Fibroblast of skin of abdomen (primary cell): ENCODE measurements around the gene FAM110A.
"Not testable (repeated sequence)": the region's sequence is repeated elsewhere in the genome, so short reads cannot be mapped to it uniquely, and the experiment has no call there.

Experiments used
- DNase-seq: peaks from one replicate; pipeline ENCODE4 v3.0.0-alpha.2; 2013

FAM110A gene

DNA sequence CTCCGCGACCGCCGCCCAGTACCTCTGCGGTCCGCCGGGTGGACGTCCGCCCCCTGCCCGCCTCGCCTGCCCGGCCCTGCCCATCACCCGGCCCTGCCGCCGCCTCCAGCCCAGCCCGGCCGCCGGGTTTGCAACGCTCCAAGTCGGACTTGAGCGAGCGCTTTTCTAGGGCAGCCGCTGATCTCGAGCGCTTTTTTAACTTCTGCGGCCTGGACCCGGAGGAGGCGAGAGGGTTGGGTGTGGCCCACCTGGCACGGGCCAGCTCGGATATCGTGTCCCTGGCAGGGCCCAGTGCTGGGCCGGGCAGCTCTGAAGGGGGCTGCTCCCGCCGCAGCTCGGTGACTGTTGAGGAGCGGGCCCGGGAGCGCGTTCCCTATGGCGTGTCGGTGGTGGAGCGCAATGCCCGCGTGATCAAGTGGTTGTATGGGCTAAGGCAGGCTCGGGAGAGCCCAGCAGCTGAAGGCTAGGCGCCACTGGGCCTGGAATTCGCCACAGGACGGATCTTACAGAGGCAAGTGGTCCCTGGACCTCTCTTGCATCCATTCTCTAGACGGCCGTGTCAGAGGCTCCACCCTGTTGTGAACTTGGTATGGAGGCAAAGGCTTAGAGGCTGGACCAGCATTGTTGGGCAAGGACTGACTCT lies 11.8 kb downstream of the FAM110A start:
- no peak for DNase-seq

DNA sequence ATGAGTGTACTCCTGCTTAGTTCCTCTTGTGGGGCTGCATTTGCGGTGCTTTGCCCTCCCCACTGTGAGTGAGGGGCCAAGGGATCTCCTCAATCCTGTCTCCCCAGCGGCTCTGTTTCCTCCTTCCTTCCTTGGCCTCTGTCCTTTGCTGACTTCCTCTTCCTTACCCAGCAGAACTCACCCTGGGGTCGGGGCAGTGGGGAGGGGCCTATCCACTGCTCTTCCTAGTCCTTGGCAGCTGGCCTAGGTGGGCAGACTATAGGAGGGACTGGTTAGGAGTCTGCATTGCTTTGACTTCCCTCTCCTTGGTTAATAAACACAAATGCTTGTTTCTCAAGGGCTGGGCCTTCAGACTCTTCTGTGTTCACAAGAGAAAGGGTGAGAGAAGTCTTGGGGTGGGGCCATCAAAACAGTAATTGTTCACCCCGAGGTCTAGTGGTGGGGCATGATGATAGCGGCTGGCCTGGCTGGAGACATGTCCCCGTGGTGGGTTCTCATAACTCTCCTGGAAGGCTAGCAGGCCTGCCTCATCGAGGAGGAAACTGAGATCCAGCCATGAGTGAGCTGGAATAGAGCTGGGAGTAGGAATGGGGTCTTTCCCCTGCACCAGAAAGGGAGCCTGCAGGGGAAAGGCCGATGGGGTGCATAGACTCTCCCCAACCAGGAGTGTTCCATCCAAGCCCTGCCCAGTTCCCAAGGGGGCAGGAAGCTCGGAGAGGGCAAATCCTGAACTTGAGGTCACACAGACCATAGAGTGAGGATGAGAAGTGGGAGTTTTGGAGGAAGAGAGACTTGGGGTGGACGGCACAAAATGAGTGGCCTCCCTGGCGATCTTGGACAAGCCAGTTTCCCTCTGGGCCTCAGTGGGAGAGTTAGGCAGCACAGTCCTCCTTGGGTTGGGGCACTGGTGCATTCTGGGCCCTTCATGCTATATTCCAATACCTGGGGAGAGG lies 12.7 kb downstream of the FAM110A start:
- DNase-seq = no peak

DNA sequence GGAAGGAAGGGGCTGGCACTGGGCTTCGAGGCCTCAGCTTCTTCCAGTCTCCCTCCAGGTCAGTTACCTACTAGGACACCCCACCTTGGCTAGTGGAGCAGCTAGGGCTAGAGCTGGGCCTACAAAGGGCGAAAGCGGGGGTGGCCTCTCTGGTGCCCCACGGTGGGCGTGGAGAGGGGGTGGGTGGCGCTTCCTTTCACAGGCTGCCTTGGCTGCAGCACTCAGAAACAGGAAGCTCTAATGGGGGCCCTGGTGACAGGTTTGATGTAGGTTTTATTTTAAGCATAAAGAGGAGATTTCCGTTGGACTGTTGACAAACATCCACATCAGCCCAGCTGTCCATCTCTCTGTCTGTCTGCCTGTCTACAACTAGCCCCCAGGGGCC lies 13.4 kb downstream of the FAM110A start:
- DNase-seq = no peak

DNA sequence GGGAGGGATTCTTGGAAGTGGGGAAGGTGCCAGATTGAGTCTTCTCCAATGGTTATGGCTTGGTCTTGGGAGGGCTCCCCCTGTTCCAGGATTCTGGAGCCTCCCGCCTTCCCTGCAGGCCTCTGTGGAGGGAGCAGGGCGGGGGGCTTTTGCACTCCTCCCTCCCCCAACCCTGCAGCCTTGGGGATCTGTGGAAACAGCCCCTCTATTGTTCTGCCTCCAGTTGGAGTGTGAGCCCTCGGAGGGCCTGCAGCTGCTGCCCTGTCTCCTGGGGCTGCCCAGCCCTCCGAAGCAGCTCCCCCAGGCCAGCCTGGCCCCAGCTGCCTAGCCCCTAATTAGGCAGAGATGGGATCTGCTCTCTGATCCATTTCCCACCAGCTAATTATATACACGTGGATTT lies 14.7 kb downstream of the FAM110A start:
- no peak for DNase-seq

DNA sequence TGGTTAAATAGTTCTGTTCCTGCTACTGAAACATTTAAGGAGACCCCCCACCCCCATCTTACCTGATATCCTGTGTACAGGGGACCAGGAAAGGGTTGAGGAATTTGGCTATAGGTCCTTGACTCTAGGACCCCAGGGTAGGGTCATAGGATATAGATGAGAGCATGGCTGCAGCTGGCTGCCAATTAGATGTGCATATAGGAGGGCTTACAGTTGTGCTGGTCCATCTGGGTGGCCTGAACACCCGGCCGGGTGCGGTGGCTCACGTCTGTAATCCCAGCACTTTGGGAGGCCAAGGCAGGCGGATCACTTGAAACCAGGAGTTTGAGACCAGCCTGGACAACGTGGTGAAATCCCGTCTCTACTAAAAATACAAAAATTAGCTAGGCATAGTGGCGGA lies 15.2 kb downstream of the FAM110A start:
- DNase-seq = not testable (repeated sequence)

DNA sequence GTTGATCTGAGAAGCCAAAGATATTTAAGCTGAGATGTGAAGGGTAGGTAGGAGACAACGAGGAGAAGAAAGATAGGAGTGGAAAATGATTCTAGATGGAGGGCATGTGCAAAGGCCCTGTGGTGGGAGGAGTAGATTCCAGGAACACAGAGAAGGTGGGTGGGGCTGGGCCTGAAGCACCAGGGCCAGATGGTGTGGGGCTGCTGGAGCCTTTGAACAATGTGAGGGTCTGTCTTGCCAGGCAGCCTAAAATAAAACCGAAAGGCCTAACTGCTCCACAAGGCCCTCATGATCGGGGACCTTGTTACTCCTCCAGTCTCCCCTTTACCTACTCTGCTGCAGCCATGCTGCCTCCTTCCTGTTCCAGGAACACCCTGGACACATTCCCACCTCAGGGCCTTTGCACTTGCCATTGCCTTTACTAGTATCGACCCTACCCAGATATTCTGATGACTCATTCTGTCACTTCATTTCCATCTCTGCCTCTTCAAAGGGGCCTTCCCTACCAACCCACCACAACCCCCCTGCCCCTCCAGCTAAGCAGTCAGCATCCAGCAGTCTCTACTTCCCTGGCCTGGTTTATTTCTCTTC lies 20.0 kb downstream of the FAM110A start:
- no peak for DNase-seq

DNA sequence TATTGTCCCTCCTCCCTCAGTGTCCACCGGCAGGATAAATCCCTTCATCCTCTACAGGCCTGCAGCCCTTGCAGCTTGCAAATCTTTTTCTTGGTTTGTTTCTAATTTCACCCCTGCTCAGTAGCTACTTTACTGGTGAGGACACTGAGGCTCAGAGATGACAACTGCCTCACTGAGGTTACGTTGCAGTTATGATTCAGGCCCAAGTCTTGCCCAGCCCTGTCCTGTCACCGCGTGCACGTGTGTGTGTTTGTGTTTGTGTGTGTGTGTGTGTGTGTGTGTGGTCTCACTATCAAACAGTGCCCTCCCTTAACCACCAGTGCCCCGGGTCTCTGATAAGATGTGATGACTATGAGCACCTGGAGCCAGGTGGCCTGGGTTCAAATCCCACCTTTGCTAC lies 21.1 kb downstream of the FAM110A start:
- DNase-seq = no peak

DNA sequence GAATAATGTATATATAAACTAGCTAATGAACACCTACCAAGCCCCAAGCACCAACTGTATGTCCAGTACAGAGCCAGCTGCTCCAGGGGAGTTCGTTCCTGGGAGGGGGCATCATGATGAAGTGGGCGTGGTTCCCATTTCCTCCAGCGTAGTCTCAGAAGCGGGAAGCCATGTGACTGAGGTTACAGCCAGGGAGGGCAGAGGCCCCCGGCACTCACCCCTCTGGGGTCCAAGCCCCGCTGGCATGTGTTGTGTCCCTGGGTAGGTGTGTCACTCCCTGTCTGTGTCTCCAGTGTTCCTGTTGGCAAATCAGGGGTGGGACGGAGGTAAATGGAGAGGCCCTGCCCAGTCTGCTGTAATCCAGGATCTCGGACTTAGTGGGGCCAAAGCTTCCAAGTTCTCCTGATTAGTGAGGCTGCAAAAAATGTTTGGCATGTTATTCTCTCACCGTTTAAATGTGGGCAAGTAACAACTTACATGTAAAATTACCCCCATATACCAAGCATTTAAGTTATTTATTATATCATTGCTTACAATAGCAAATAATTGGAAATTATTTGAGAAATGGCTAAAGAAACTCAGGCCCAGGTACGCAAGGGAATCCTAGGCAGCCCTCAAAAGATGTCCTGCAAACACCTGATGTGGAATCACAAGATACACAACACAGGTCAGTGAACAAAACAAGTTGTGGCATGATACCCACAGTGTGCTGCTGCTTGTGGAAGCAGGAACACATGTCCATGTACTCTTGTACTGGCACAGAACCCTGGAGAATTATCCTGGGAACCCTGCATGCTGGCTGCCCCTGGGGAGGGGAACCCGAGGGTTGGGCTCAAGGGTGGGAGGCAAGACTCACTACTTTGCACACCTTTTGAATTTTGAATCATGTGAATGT lies 22.2 kb downstream of the FAM110A start:
- no peak for DNase-seq

DNA sequence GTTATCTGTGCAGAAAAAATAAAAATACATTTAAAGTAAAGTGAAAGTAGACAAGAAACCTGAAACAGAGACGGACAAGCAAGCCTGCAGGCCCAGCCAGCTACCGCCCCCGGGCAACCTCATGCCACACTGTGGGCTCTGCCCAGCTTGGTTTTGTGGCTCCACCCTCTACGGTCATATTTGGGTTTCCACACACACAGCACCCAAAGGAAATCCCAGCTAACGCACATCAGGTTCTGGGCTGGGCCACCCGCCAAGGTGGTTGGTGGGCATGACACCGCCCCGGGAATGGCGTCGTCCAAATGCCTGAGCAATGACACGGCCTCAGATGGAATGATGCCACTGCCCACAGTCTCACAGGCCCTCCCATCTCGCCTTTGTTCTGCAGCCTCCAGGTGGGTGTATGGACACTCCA lies 22.9 kb downstream of the FAM110A start:
- DNase-seq = peak; percentile 54

DNA sequence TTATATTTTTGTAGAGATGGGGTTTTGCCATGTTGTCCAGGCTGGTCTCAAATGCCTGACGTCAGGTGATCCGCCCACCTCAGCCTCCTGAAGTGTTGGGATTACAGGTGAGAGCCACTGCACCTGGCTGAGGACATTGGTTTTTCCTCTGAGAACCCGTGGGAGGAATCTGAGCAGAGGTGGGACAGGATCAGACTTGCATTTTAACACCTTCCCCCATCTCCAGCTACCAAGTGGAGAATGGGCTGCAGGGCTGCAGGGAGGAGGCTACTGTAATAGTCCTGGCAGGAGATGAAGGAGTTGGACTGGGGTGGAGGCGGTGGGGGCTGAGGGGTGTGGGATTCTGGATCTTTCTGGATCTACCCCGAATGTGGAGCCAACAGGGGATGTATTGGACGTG lies 24.5 kb downstream of the FAM110A start:
- no peak for DNase-seq

DNA sequence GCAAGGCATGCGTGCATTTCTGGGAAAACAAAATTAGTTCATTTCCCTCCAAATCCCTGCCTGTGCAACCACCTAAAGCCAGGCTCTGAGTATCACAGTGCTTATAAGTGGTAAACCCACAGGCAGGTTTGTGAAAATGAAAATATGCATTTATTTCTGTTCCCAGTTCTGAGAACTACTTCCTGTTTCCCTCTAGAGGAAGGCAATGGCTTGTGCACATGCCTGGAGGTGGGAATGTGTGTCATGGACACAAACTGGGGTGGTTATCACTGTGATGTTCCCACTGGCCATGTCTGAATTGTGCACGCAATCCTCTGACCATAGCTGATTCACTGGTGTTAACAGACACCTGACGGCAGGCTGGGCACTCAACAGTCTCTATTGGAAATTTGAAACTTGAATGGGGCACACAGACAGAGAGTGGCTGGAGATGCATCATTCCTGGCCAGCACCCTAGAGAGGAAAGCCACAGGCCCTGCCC lies 26.3 kb downstream of the FAM110A start:
- no peak for DNase-seq

DNA sequence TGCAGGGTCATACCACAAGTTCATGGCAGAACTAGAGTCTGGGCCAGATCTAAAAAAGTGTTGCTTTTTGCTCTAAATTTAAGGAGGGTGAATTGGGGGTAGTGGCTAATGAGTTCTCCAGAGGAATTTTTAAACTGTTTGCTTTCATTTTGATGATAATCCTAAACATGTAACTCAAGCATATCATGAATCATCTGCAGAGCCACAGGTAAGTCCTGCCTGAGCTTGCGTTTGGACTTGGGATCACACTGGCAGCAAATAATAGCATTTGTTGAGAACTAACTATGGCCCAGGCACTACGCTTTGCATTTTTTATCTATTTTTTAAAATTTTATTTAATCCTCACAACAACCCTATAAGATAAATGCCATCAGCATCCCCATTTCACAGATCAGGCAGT lies 27.4 kb downstream of the FAM110A start:
- DNase-seq = no peak

DNA sequence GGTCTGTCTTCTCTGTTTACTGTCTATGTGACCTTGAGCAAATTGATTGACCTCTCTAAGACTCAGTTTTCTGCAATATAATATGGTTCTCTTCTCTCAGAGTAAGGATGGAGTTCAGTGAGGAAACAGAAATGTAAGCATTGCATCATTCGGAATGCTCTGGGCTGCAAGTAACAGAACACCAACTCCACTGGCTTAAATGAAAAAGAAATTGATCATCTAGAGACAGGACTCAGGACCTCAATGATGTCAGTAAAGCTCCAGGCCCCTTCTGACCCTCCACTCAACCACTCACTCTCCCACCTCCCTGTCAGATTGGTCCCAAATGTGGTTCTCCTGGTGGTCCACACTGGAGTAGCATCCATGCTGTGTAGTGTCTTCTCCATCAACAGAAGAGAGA lies 31.9 kb downstream of the FAM110A start:
- no peak for DNase-seq

DNA sequence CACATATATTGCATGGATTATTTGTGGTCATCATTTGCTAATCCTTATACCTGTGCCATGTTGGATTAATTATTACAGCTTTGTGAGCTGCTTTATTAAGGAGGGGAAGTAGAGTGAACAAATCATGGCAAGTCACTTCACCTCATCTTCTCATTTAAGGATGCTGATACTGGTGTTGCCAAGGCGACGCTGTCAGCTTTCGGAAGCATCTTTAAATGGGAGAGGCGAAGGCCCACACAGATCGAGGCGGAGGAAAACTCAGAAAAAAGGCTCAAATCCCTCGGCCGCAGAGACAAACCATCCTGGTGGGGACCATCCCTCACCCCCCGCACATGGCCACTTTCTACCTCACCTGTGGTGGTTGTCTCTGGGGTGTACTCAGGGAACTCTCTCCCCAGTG lies 34.8 kb downstream of the FAM110A start:
- no peak for DNase-seq

DNA sequence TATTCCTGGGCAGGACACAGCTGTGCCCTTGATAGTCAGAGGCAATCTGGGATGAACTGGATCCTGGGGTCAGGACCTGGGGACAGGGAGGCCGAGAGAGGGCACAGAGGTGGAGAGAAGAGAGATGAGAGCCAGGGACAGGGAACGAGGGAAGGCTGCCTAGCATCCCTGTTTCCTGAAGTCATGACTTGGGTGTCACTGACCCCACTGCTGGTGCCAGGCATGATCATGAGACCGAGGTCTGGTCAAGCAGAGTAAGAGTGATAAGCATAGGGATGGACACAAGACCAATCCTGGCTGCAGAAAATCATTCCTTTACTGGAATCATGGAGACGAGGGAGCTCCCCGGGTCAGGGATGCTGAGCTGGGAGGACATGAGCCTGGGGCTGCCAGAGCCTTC lies 36.1 kb downstream of the FAM110A start:
- DNase-seq = no peak

DNA sequence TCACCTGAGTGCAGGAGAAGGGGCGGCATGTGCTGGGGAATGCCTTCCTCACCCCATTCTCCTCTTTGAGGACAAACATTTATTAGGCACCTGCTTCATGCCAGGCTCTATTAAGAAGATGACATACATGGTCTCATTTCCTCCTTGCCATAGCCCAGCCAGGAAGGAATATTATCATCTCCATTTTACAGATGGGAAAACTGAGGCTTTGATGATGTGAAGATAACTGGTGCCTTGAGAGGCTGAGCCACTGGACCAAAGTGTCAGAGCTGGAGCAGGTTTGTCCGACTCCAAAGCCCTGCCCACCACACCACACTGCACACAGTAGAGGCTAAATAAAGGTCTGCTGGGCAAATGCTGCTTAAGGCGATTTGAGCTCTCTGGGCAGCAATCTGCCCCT lies 37.2 kb downstream of the FAM110A start:
- DNase-seq = no peak

DNA sequence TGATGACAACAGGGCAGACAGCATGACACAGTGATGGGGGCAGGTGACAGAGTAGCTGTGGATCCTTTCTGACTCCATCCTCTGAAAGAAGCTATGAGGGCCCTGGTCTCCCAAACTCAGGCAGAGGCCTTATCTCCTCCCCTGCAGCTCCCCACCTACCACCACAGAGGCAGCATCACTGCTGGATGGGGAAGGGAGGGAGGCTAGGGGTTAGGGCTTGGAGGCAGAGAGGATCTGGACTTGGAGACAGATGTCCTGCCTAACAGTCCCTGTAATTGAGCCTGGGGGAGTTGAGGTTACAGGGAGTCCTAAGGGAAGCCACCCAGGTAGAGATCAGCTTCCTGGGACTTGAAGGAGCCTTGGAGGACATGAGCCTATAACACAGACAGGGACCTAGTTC lies 37.9 kb downstream of the FAM110A start:
- DNase-seq = no peak

DNA sequence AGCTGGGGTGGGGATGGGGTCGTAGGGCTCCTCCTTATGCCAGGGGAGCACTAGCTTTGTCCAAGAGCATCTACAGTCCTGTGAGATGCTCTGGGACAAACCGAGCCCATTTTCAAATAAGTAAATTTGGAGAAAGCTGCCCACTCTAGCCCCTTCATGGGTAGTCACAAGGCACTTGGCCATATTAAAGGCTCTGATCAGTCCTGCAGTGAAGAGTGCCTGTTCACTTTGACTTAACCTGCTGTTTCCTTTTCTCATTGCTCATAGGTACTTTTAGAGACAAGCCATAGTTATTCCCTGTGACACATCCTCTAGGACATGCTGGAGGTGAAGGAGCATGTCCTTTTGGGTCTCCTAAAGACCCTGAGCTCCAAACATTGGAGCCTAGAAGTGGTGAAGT lies 38.4 kb downstream of the FAM110A start:
- no peak for DNase-seq

DNA sequence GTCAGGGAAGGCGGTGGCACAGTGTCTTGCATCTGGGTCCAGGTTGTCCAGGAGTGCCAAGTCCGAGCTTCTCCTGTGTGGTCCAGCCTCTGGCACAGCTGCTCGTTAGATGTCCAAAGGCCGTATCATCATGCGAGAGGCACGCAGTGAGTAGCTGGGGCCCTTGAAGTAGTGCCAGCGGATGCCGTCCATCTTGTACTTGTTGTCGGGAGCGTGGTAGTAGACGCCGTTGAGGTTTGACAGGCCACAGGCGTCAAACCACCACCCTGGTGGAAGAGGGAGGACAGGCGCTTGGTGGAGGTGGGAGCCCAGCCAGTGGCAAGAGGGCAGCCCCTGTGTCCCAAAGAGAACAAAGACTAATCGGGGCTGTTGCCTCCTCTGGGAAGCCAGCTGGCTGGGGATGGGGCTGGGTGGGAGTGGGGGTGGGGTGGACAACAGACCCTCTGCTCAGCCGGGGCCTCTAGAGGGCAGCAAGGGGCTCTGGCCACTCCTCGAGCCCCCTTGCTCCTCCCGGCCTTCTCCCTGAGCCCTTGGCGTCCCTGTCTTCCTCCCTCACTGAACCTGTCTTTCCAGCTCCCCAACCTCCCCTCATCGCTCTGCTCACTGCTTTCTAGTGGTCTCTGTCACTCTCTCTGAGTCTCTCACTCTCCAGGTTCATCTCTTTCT lies 39.5 kb downstream of the FAM110A start:
- DNase-seq = no peak

DNA sequence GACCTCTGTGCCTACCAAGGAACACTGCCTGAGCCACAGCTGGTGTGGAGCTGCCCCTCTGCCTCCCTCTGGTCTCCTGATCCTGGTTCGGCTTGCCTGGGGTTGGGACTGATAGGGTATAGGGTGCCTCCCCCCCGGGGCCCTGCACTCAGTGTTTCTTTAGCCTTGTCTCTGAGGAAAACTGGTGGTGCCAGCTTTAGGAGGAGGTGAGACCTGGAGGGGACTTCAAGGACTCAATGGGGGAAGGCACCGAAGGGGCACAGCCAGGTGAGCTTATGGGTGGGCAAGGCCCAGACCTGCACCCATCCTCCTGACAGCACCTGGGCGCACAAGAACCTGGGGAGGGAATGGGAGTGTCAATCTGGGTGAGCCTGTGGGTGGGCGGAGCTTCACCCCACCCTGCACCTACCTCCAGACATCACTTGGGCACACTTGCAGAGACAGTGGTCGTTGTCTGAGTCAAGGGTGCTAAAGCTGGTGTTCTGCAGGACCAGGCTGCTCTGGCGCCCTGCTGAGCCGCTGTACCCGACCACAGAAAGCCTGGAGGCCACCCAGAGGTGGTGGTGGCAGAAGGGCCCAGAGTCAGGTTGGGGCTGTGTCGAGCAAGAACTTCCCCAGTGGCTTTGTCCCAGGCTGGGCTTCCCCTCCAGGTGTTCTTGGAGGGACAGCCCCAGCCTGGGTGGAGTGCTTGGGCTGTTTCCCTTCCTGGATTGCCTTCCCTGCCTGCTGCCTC lies 40.5 kb downstream of the FAM110A start:
- DNase-seq = no peak

DNA sequence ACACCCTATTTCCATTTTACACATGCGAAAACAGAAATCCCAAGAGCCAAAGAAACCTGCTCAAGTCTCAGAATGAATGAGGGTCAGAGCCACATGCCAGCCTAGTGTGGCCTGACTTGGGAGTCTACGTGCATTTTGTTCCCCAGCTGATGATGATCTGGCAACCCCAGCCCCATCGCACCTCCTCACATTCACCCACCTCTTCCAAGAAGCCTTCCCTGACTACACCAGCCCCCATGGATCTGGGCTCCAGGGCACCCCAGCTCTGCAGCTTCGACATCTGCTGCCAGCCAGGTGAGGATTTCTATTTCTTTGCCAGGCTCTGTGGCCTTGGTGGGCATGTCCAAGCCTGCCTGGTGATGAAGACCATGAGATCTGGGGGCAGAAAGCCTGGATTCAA lies 41.6 kb downstream of the FAM110A start:
- no peak for DNase-seq
